Activated T-cell treated with anti-CD3 and anti-CD28 coated beads, Interleukin-2, amount 50 U/mL, for 72 hours (primary cell): ENCODE results near the gene CIAO2B. TPM values are rescaled to one million over a fixed set of nuclear protein-coding genes. Genes with fewer than 3 reads are reported as not detected.

ENCODE experiments used
- ATAC-seq, 2 donors: fragments of 150-1000 bp; cut with Tn5 transposase; replicated peaks in 1 of 2; 2 replicates each; pipeline ENCODE4 v1.10.0; 2021; ENCODE audit warnings: moderate library complexity in 2 of 2, mild to moderate bottlenecking in 1 of 2
- DNase-seq, 2 donors: peaks; one replicate each; pipeline ENCODE4 v3.0.0; 2021 to 2022; ENCODE audit warnings: mixed read lengths in 1 of 2
- H3K27ac Mint-ChIP-seq: one replicate; pipeline ENCODE4 v1.8.0; 2022; ENCODE audit warnings: mild to moderate bottlenecking, moderate library complexity, mixed read lengths
- H3K27me3 Mint-ChIP-seq: one replicate; pipeline ENCODE4 v1.8.0; 2022; ENCODE audit warnings: low read depth, mixed read lengths
- H3K36me3 Mint-ChIP-seq, 2 donors: one replicate each; pipeline ENCODE4 v1.8.0; 2022; ENCODE audit warnings: mixed read lengths in 2 of 2, mild to moderate bottlenecking in 1 of 2; ENCODE audit not compliant: insufficient read depth in 2 of 2
- H3K4me1 Mint-ChIP-seq: one replicate; pipeline ENCODE4 v1.8.0; 2022; ENCODE audit warnings: low read depth, mixed read lengths
- H3K4me3 Mint-ChIP-seq, 2 donors: one replicate each; pipeline ENCODE4 v1.8.0; 2022; ENCODE audit warnings: mild to moderate bottlenecking in 2 of 2, mixed read lengths in 2 of 2, moderate library complexity in 2 of 2
- H3K9me3 Mint-ChIP-seq, 2 donors: one replicate each; pipeline ENCODE4 v1.8.0; 2022; ENCODE audit warnings: mixed read lengths in 2 of 2
- total RNA-seq, 2 donors: library from RNA; stranded (reverse); gene quantifications; one replicate each; pipeline ENCODE4 v1.2.3, GENCODE V29; 2022

Gene CIAO2B
- total RNA-seq, 2 donors from 2014 or later = 145 to 167 TPM

- peaks cover 10% of the 10 kb centered on the region for H3K27me3 Mint-ChIP-seq
- H3K9me3 Mint-ChIP-seq = no peaks in the 10 kb centered on the region
- DNase-seq (peak; percentile 62 to 65), ATAC-seq (peak; percentile 19 to 24)
- no peak overlapping the region for H3K27ac Mint-ChIP-seq
- H3K4me3 Mint-ChIP-seq = no peak overlapping the region
- peaks cover 44% of the 10 kb centered on the region for H3K4me1 Mint-ChIP-seq
- H3K36me3 Mint-ChIP-seq = peaks cover 4 to 13% of the 10 kb centered on the region in 2 donors
These were observed 5.4 kb downstream of the CIAO2B start for GRCh38 chr16:66928702-66929388.

- DNase-seq = peak in 1 of 2 donors; percentile 31
- peak; percentile 36 for ATAC-seq
These were observed 6.1 kb downstream of the CIAO2B start for GRCh38 chr16:66927918-66928649.

GRCh38 chr16:66926961-66927436 is 7.2 kb downstream of the CIAO2B start:
- H3K9me3 Mint-ChIP-seq = no peaks in the 10 kb centered on the region
- H3K27me3 Mint-ChIP-seq = peaks cover 21% of the 10 kb centered on the region
- no peak overlapping the region for H3K27ac Mint-ChIP-seq
- H3K4me1 Mint-ChIP-seq = peaks cover 26% of the 10 kb centered on the region
- DNase-seq (no peak), ATAC-seq (no peak)
- no peak overlapping the region for H3K4me3 Mint-ChIP-seq
- no peaks in the 10 kb centered on the region for H3K36me3 Mint-ChIP-seq

More at GRCh38 chr16:66927918-66928649, 6.1 kb downstream of the CIAO2B start:
- H3K4me3 Mint-ChIP-seq = no peak overlapping the region
- H3K27ac Mint-ChIP-seq = peak overlapping the region; percentile 25
- peaks cover 0 to 6% of the 10 kb centered on the region in 2 donors for H3K36me3 Mint-ChIP-seq
- H3K27me3 Mint-ChIP-seq = peaks cover 18% of the 10 kb centered on the region
- no peaks in the 10 kb centered on the region for H3K9me3 Mint-ChIP-seq
- peaks cover 37% of the 10 kb centered on the region for H3K4me1 Mint-ChIP-seq

- Mint-ChIP-seq H3K4me3 (peak overlapping the region in 1 of 2 donors; percentile 75), H3K27ac (no peak overlapping the region), H3K27me3 (peaks cover 21% of the 10 kb centered on the region), H3K9me3 (no peaks in the 10 kb centered on the region), H3K36me3 (no peaks in the 10 kb centered on the region), H3K4me1 (peaks cover 21% of the 10 kb centered on the region)
- ATAC-seq (no peak), DNase-seq (no peak)
These were observed 7.8 kb downstream of the CIAO2B start for GRCh38 chr16:66926171-66926947.

GRCh38 chr16:66925322-66925840 is 8.8 kb downstream of the CIAO2B start, which contains the start of gene RRAD:
Gene RRAD, minus strand, starts transcription at chr16:66925535. Its CDS starts 356 bp downstream, at chr16:66925179.
- DNase-seq = no peak
- Mint-ChIP-seq H3K9me3 (no peaks in the 10 kb centered on the region), H3K4me1 (peaks cover 21% of the 10 kb centered on the region), H3K27ac (no peak within 1 kb of the TSS), H3K4me3 (peak within 1 kb of the TSS; percentile 75 to 80), H3K36me3 (no peaks in the 10 kb centered on the region), H3K27me3 (peaks cover 21% of the 10 kb centered on the region)
- peak in 1 of 2 donors; percentile 12 for ATAC-seq

- H3K4me1 Mint-ChIP-seq = peaks cover 21% of the 10 kb centered on the region
- no peaks in the 10 kb centered on the region for H3K9me3 Mint-ChIP-seq
- DNase-seq (peak; percentile 74 to 77), ATAC-seq (peak; percentile 82 to 84)
- H3K4me3 Mint-ChIP-seq = peak overlapping the region; percentile 75 to 80
- peaks cover 21% of the 10 kb centered on the region for H3K27me3 Mint-ChIP-seq
- H3K36me3 Mint-ChIP-seq = no peaks in the 10 kb centered on the region
- no peak overlapping the region for H3K27ac Mint-ChIP-seq
These were observed 9.5 kb downstream of the CIAO2B start for GRCh38 chr16:66924527-66925321.

- no peaks in the 10 kb centered on the region for H3K36me3 Mint-ChIP-seq
- H3K4me3 Mint-ChIP-seq = no peak overlapping the region
- H3K27ac Mint-ChIP-seq = no peak overlapping the region
- ATAC-seq = no peak
- no peak for DNase-seq
- H3K4me1 Mint-ChIP-seq = peaks cover 17% of the 10 kb centered on the region
- peaks cover 21% of the 10 kb centered on the region for H3K27me3 Mint-ChIP-seq
- no peaks in the 10 kb centered on the region for H3K9me3 Mint-ChIP-seq
These were observed 10.3 kb downstream of the CIAO2B start for GRCh38 chr16:66923866-66924265.

- ATAC-seq = no peak
- no peak overlapping the region for H3K4me3 Mint-ChIP-seq
- H3K36me3 Mint-ChIP-seq = no peaks in the 10 kb centered on the region
- peaks cover 21% of the 10 kb centered on the region for H3K27me3 Mint-ChIP-seq
- DNase-seq = no peak
- H3K27ac Mint-ChIP-seq = no peak overlapping the region
- peaks cover 11% of the 10 kb centered on the region for H3K4me1 Mint-ChIP-seq
- H3K9me3 Mint-ChIP-seq = no peaks in the 10 kb centered on the region
These were observed 10.9 kb downstream of the CIAO2B start for GRCh38 chr16:66923247-66923731.

- H3K9me3 Mint-ChIP-seq = no peaks in the 10 kb centered on the region
- ATAC-seq (no peak), DNase-seq (no peak)
- H3K27ac Mint-ChIP-seq = no peak overlapping the region
- peaks cover 5% of the 10 kb centered on the region for H3K4me1 Mint-ChIP-seq
- H3K27me3 Mint-ChIP-seq = peaks cover 21% of the 10 kb centered on the region
- H3K36me3 Mint-ChIP-seq = no peaks in the 10 kb centered on the region
- no peak overlapping the region for H3K4me3 Mint-ChIP-seq
These were observed 12.3 kb downstream of the CIAO2B start for GRCh38 chr16:66921729-66922450.

GRCh38 chr16:66920924-66921680 is 13.1 kb downstream of the CIAO2B start:
- peaks cover 5% of the 10 kb centered on the region for H3K4me1 Mint-ChIP-seq
- no peak for DNase-seq
- H3K4me3 Mint-ChIP-seq = no peak overlapping the region
- H3K9me3 Mint-ChIP-seq = no peaks in the 10 kb centered on the region
- H3K36me3 Mint-ChIP-seq = no peaks in the 10 kb centered on the region
- H3K27ac Mint-ChIP-seq = no peak overlapping the region
- no peak for ATAC-seq
- H3K27me3 Mint-ChIP-seq = peaks cover 21% of the 10 kb centered on the region

GRCh38 chr16:66920299-66920590 is 14.0 kb downstream of the CIAO2B start:
- Mint-ChIP-seq H3K36me3 (no peaks in the 10 kb centered on the region), H3K27me3 (peaks cover 14% of the 10 kb centered on the region), H3K9me3 (no peaks in the 10 kb centered on the region), H3K4me3 (no peak overlapping the region), H3K27ac (no peak overlapping the region), H3K4me1 (no peaks in the 10 kb centered on the region)
- ATAC-seq (no peak), DNase-seq (no peak)
